GM23338 (cell line): ENCODE results near the gene CDHR2. TPM values are rescaled to one million over a fixed set of nuclear protein-coding genes. Genes with fewer than 3 reads are reported as not detected.

ENCODE experiments used
- ATAC-seq: fragments of 200-7000 bp; cut with Tn5 transposase; 3 replicates; pipeline ENCODE4 v1.9.1; 2020
- DNase-seq: peaks from one replicate; pipeline ENCODE4 v3.0.0-alpha.2; 2015; ENCODE audit warnings: low spot score
- H2AFZ ChIP-seq: fragments of 200-600 bp; sonication (generic); 2 replicates; pipeline ENCODE4 v1.8.0; 2016; ENCODE audit warnings: antibody characterized with exemption, mild to moderate bottlenecking, moderate library complexity
- H3F3A ChIP-seq: fragments of 200-600 bp; sonication (generic); replicated peaks from 2 replicates; pipeline ENCODE4 v1.8.0; 2017; ENCODE audit warnings: antibody characterized with exemption, mixed run types, low read depth
- H3K27ac ChIP-seq: fragments of 200-600 bp; sonication (generic); 2 replicates; pipeline ENCODE4 v1.6.1; 2016; ENCODE audit warnings: low read depth
- H3K27me3 ChIP-seq: fragments of 200-600 bp; sonication (generic); 2 replicates; pipeline ENCODE4 v1.8.0; 2016; ENCODE audit warnings: mild to moderate bottlenecking, mixed run types, moderate library complexity; ENCODE audit not compliant: insufficient read depth
- H3K36me3 ChIP-seq: fragments of 200-600 bp; sonication (generic); 2 replicates; pipeline ENCODE4 v1.8.0; 2016; ENCODE audit warnings: mild to moderate bottlenecking; ENCODE audit not compliant: insufficient read depth
- H3K4me1 ChIP-seq: fragments of 200-600 bp; sonication (generic); 2 replicates; pipeline ENCODE4 v1.8.0; 2016; ENCODE audit warnings: mild to moderate bottlenecking, moderate library complexity; ENCODE audit not compliant: insufficient read depth
- H3K4me2 ChIP-seq: fragments of 200-600 bp; sonication (generic); 2 replicates; pipeline ENCODE4 v1.7.1; 2017; ENCODE audit warnings: mixed run types
- H3K4me3 ChIP-seq: fragments of 200-600 bp; sonication (generic); 2 replicates; pipeline ENCODE4 v1.6.1; 2016; ENCODE audit warnings: mixed run types
- H3K79me2 ChIP-seq: fragments of 200-600 bp; sonication (generic); replicated peaks from 2 replicates; pipeline ENCODE4 v1.8.0; 2017; ENCODE audit warnings: mild to moderate bottlenecking; ENCODE audit not compliant: insufficient read depth
- H3K9me2 ChIP-seq: fragments of 200-600 bp; sonication (generic); 2 replicates; pipeline ENCODE4 v1.8.0; 2017; ENCODE audit not compliant: insufficient read depth
- H4K20me1 ChIP-seq: fragments of 200-600 bp; sonication (generic); replicated peaks from 2 replicates; pipeline ENCODE4 v1.8.0; 2017; ENCODE audit warnings: mild to moderate bottlenecking; ENCODE audit not compliant: insufficient read depth
- H3K27ac Mint-ChIP-seq: 2 replicates; pipeline ENCODE4 v1.8.0; 2020; ENCODE audit warnings: inconsistent platforms, mild to moderate bottlenecking, moderate library complexity, mixed read lengths
- H3K27me3 Mint-ChIP-seq: 3 replicates; pipeline ENCODE4 v1.8.0; 2022; ENCODE audit warnings: low read depth, mild to moderate bottlenecking, moderate library complexity, mixed read lengths, inconsistent platforms; ENCODE audit not compliant: insufficient read depth, poor library complexity
- H3K36me3 Mint-ChIP-seq: 3 replicates; pipeline ENCODE4 v1.8.0; 2021; ENCODE audit warnings: low read depth, mild to moderate bottlenecking, inconsistent platforms, moderate library complexity, mixed read lengths
- H3K4me1 Mint-ChIP-seq: 3 replicates; pipeline ENCODE4 v1.8.0; 2020; ENCODE audit warnings: mild to moderate bottlenecking, inconsistent platforms, mixed read lengths
- H3K4me3 Mint-ChIP-seq: 3 replicates; pipeline ENCODE4 v1.8.0; 2021; ENCODE audit warnings: moderate library complexity, mild to moderate bottlenecking, inconsistent platforms, mixed read lengths
- H3K9me3 Mint-ChIP-seq: 3 replicates; pipeline ENCODE4 v1.8.0; 2020; ENCODE audit warnings: moderate library complexity, mild to moderate bottlenecking, inconsistent platforms, mixed read lengths
- CREB1 ChIP-seq: fragments of 250-450 bp; sonication (Bioruptor Pico); IDR thresholded peaks from 2 replicates; pipeline ENCODE4 v1.5.0; 2020; ENCODE audit warnings: low read depth, mild to moderate bottlenecking, moderate library complexity
- CTCF ChIP-seq, 2 experiments: fragments of 200-600 bp in 1 of 2; sonication (generic) in 1 of 2; conservative IDR thresholded peaks; 2 replicates each; pipeline versions ENCODE4 v1.5.1 to v1.6.1; 2016 to 2017; ENCODE audit warnings: antibody characterized with exemption in 2 of 2, low read depth in 2 of 2, mild to moderate bottlenecking in 2 of 2, moderate library complexity in 1 of 2
- ETS1 ChIP-seq: IDR thresholded peaks from 2 replicates; pipeline ENCODE4 v1.6.1; 2016; ENCODE audit warnings: antibody characterized with exemption
- EZH2 ChIP-seq: fragments of 200-600 bp; sonication (generic); IDR thresholded peaks from one replicate; pipeline ENCODE4 v1.8.0; 2017; ENCODE audit warnings: antibody characterized with exemption, mild to moderate bottlenecking, low read depth; ENCODE audit not compliant: unreplicated experiment
- EZH2phosphoT487 ChIP-seq: fragments of 200-600 bp; sonication (generic); IDR thresholded peaks from one replicate; pipeline ENCODE4 v1.8.1; 2018; ENCODE audit warnings: antibody characterized with exemption; ENCODE audit not compliant: unreplicated experiment
- JUNB ChIP-seq: IDR thresholded peaks from one replicate; pipeline ENCODE4 v1.6.1; 2016; ENCODE audit warnings: antibody characterized with exemption; ENCODE audit not compliant: unreplicated experiment
- NANOG ChIP-seq: IDR thresholded peaks from 2 replicates; pipeline ENCODE4 v1.6.1; 2016; ENCODE audit warnings: antibody characterized with exemption, borderline replicate concordance
- POLR2AphosphoS5 ChIP-seq: IDR thresholded peaks from 2 replicates; pipeline ENCODE4 v1.6.1; 2016; ENCODE audit warnings: antibody characterized with exemption, low read depth
- REST ChIP-seq: IDR thresholded peaks from one replicate; pipeline ENCODE4 v1.6.1; 2018; ENCODE audit warnings: antibody characterized with exemption; ENCODE audit not compliant: unreplicated experiment
- STAT1 ChIP-seq: IDR thresholded peaks from one replicate; pipeline ENCODE4 v1.6.1; 2016; ENCODE audit warnings: antibody characterized with exemption; ENCODE audit not compliant: unreplicated experiment
- ZNF114 ChIP-seq: fragments of 250-450 bp; sonication (Bioruptor Pico); IDR thresholded peaks from 2 replicates; pipeline ENCODE4 v1.5.0; 2020; ENCODE audit warnings: mild to moderate bottlenecking, moderate library complexity
- ZNF331 ChIP-seq: fragments of 250-450 bp; sonication (Bioruptor Pico); IDR thresholded peaks from 2 replicates; pipeline ENCODE4 v1.5.0; 2020; ENCODE audit warnings: low read depth, mild to moderate bottlenecking, moderate library complexity
- ZNF462 ChIP-seq: fragments of 250-450 bp; sonication (Bioruptor Pico); IDR thresholded peaks from 2 replicates; pipeline ENCODE4 v1.5.0; 2020; ENCODE audit warnings: mild to moderate bottlenecking, moderate library complexity
- polyA plus RNA-seq: library from polyadenylated mRNA; unstranded; fragments of >200 nt; fragmentation: Nextera tagmentation; extraction: Ambion mirVana; gene quantifications from 2 replicates; pipeline ENCODE4 v1.2.1, GENCODE V29; 2016
- total RNA-seq: library from RNA; depleted of rRNA; stranded (reverse); fragments of >200 nt; shearing (Covaris generic); gene quantifications from 2 replicates; pipeline ENCODE4 v1.2.3, GENCODE V29; 2014

The CDHR2 gene
- total and polyA plus RNA-seq, 2 experiments from 2014 or later, result not detected

GRCh38 chr5:176638437-176638836 lies 89.3 kb downstream of the CDHR2 start:
- Histone ChIP-seq H3F3A (no peaks in the 10 kb centered on the region), H3K27me3 (no peaks in the 10 kb centered on the region; the same call in 1 of the 2 replicates), H3K9me2 (no peaks in the 10 kb centered on the region), H3K4me3 (no peak overlapping the region), H2AFZ (no peak overlapping the region), H3K4me2 (no peak overlapping the region), H3K36me3 (no peaks in the 10 kb centered on the region), H3K4me1 (peaks cover 5% of the 10 kb centered on the region; the same call in 1 of the 2 replicates), H3K79me2 (no peaks in the 10 kb centered on the region), H3K27ac (no peak overlapping the region), H4K20me1 (no peaks in the 10 kb centered on the region)
- peaks cover 43% of the 10 kb centered on the region for H3K4me1 Mint-ChIP-seq
- H3K9me3 Mint-ChIP-seq, result peaks cover 5% of the 10 kb centered on the region; the same call in 2 of the 3 replicates
- no peak overlapping the region for H3K27ac Mint-ChIP-seq
- DNase-seq (no peak), ATAC-seq (no peak)
- TF ChIP-seq ETS1 (no peak), ZNF114 (CRISPR knock-in tag) (no peak), NANOG (no peak), REST (no peak), ZNF331 (CRISPR knock-in tag) (no peak), STAT1 (no peak), ZNF462 (no peak), CTCF (conservative IDR thresholded peaks at IDR 0.05; ENCODE audit: low read depth in 2 of 2) (no peak), POLR2AphosphoS5 (no peak), JUNB (no peak), EZH2 (no peak), CREB1 (CRISPR knock-in tag) (no peak), EZH2phosphoT487 (no peak)
- H3K36me3 Mint-ChIP-seq, result no peaks in the 10 kb centered on the region
- H3K4me3 Mint-ChIP-seq, result no peak overlapping the region
- peaks cover 27% of the 10 kb centered on the region for H3K27me3 Mint-ChIP-seq
